GM13976 (cell line): Measurements from ENCODE around the gene SPINK4.
A peak's percentile ranks its signal among the peaks of the same experiment; 100 is the strongest.

Experiments used
- DNase-seq: peaks from one replicate; pipeline ENCODE4 v3.0.0; 2012; ENCODE audit warnings: low spot score
- in situ Hi-C: fragments of 300-500 bp; cut with MboI; formaldehyde crosslinking; loops from one replicate; pipeline ENCODE4 v1.12.0; 2022; ENCODE audit warnings: low sequenced_read_pairs, mixed read lengths, inconsistent platforms; ENCODE audit not compliant: unreplicated experiment
- TF ChIP-seq, protein P1 (sequence below): IDR thresholded peaks from 2 replicates; pipeline ENCODE4 v1.5.1; 2012; ENCODE audit warnings: borderline replicate concordance, mild to moderate bottlenecking; ENCODE audit not compliant: insufficient read depth; ENCODE audit errors: extremely low read depth, missing control alignments, control extremely low read depth

The SPINK4 gene

DNA sequence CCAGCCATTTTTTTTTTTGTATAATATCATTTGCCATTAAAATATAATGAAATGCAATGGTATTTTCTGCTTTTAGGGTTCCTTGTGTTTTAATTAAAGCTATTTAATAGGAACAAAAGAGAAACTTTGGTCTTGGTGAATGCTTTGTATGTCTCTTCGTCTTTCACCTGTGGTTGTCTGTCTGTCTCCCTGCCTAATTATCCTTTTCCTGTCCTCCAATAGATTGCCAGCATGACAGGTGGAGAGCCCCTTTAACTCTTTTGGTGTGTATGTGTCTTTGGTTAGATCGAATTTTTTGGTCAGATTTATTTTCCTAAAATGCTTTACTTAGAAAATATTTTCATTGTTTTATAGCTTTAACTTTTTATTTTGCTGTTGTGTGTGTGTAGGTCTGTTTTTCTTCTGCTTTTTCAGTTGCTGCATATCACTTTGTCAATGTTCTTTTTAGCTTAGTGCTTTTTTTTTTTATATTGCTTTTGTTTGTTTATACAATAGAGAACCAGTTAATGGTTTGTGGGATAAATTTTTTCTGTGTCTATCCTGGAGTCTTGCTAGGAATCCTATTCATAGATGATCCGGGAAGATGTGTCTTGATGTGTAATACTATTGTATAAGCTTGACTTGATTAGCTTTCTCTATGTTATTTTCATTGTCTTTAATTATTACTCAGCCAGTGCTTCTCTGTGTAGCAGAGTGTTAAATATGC, 33.5 kb downstream of the SPINK4 start:
- in situ Hi-C loops = no loop called here
- TF ChIP-seq, protein P1, sequence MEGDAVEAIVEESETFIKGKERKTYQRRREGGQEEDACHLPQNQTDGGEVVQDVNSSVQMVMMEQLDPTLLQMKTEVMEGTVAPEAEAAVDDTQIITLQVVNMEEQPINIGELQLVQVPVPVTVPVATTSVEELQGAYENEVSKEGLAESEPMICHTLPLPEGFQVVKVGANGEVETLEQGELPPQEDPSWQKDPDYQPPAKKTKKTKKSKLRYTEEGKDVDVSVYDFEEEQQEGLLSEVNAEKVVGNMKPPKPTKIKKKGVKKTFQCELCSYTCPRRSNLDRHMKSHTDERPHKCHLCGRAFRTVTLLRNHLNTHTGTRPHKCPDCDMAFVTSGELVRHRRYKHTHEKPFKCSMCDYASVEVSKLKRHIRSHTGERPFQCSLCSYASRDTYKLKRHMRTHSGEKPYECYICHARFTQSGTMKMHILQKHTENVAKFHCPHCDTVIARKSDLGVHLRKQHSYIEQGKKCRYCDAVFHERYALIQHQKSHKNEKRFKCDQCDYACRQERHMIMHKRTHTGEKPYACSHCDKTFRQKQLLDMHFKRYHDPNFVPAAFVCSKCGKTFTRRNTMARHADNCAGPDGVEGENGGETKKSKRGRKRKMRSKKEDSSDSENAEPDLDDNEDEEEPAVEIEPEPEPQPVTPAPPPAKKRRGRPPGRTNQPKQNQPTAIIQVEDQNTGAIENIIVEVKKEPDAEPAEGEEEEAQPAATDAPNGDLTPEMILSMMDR = no peak
- no peak for DNase-seq

DNA sequence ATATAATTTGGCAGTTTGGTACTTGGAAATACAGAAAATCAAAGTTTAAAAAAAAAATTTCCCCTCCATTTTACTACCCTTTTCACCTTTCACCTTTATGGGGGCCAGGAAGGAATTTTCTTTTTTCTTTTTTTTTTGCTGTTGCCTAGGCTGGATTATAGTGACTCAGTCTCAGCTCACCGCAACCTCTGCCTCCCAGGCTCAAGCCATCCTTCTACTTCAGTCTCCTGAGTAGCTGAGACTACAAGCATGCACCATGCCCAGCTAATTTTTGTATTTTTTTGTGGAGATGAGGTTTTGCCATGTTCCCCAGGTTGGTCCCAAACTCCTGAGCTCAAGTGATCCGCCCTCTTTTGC, 34.0 kb downstream of the SPINK4 start:
- TF ChIP-seq, protein P1 = no peak
- DNase-seq = no peak
- in situ Hi-C loops = no loop called here

DNA sequence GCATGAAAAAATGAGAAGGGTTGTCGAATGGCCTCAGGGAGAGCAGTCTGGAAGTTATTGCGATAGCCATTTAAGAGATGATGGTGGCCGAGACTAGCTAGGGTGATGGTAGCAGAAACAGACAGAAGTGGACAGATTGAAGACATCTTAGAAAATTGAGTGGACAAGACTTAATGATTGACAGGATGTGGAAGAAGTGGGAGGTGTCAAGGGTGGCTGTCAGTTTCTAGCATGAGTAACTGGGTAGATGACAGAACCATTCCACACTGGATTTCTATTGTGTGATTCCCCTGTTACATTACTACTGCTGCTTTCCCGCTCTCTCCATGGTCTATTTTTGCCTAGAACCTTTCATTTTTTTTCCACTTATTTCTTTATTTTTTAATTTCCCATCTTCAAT, 37.5 kb downstream of the SPINK4 start:
- no peak for DNase-seq
- TF ChIP-seq, protein P1 = no peak
- in situ Hi-C loops = no loop called here

DNA sequence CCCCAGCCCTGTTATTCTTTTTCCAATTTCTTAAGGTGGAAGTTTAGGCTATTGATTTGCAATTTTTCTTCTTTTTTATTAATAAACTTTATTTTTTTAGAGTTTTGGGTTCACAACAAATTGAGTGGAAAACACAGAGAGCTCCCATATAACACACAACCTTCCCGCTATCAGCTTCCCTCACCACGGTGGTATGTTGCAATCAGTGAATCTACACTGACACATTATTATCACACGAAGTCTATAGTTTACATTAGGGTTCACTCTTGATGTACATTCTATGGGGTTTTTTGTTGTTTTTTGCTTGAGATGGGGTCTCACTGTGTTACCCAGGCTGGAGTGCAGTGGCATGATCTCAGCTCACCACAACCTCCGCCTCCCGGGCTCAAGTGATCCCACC, 45.5 kb downstream of the SPINK4 start:
- no peak for DNase-seq
- in situ Hi-C loops = no loop called here
- TF ChIP-seq, protein P1 = no peak

DNA sequence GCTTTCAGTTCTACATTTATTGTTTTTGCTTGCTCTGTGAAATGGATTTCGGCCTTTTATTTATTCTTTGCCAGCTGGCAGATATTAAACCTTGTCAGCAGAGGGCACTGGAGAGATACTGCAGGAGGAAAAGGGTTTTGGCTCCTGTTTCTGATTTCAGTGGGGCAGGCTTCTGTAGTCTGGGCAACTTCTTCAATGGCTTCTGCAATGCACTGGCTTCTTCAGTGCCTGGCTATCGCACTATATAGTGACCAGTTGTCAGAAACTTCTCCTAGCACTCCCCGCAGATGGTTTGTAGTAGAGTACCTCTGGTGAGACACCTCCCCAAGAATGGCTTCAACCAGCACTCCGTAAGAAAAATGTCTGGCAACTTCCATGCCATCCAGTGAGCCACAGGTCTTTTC, 47.1 kb downstream of the SPINK4 start:
- in situ Hi-C loops = no loop called here
- TF ChIP-seq, protein P1 = peak; percentile 82
- DNase-seq = peak; percentile 71

DNA sequence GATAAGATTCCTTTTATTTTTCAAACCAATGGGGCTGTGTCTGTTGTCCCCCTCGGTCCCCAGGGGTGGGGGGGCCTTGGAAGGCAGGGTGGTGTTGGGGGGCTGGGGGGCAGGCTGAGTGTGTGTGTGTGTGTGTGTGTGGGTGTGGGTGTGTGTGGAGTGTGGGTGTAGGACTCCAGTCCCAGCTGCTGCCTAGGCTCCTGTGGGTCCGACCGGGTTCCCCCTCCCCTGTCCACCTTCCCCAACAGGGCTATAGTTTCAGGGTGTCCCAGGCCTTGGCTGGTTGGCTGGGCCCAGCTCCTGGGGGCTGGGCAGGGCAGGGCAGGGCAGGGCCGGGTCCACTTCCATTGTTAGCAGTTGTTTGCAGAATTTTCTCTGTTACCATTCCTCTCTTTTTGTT, 48.3 kb downstream of the SPINK4 start:
- no peak for DNase-seq
- TF ChIP-seq, protein P1 = no peak
- in situ Hi-C loops = no loop called here

DNA sequence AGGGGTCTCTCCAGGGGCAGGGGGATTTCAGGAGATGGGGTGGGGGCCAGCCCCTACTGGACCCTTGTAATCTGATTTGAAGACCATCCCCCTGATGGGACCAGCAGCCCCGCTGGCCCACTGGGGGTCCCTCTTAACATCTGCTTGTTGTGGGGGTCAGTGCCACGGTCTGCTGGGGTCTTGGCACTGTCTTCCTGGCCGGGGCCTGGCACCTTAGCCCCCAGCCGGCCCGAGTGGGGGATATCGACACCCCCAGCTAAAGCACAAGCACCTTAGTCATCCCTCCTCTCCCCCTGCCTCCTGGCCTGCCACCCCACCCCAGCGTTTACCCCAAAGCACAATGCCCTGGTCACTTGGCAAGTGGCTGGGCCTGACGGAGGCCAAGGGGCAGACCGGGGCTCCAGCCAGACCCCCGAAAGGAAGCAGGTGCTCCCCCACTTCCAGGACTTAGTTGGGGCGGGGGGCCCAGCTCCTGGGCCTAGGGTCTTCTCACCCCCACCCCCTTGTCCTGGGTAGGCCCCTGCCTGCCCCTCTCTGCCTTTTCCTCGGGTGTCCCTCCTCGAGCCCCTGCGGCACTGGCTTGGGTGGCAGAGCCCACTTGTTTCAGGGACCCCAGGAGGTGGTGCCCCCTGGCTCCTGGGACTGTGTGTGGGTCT, 49.0 kb downstream of the SPINK4 start:
- TF ChIP-seq, protein P1 = no peak
- DNase-seq = no peak
- in situ Hi-C loops = no loop called here
